H1 (cell line): ENCODE data around the gene RCE1. TPM values are rescaled to one million over a fixed set of nuclear protein-coding genes. Genes with fewer than 3 reads are reported as not detected.

Experiments used
- BRCA1 ChIP-seq: IDR thresholded peaks from 2 replicates; pipeline ENCODE4 v1.6.1; 2012; ENCODE audit warnings: low read depth, low read length, improper control_type of control experiment
- MAFK ChIP-seq: IDR thresholded peaks from 2 replicates; pipeline ENCODE4 v1.6.1; 2012; ENCODE audit warnings: low read depth, mild to moderate bottlenecking, improper control_type of control experiment, low read length
- polyA plus RNA-seq, 7 experiments: library from polyadenylated mRNA; depleted of rRNA in 3 of 7; stranded (reverse) in 5 of 7; unstranded in 2 of 7; fragments of >200 nt in 5 of 7; fragments of 200-250 nt in 2 of 7; gene quantifications; 1 replicate in 5 of 7; 2 replicates in 1 of 7; 4 replicates in 1 of 7; pipeline versions ENCODE4 v1.2.1 to v1.2.3, GENCODE V29; 2011 to 2013; ENCODE audit warnings: missing spikeins in 2 of 7, mixed read lengths in 2 of 7
- total RNA-seq: library from RNA; stranded (reverse); fragmentation: NEBNext Ultra II Directional; extraction: Animal tissue kit (Norgen Biotek cat#: 25700); gene quantifications from 2 replicates; pipeline ENCODE4 v1.2.1, GENCODE V29; 2021

Gene RCE1
- total and polyA plus RNA-seq, 2 of the 8 experiments (the other 6 are each of a cell fraction or from before 2014, with no cell fraction given): 35.8 to 84.8 TPM

DNA sequence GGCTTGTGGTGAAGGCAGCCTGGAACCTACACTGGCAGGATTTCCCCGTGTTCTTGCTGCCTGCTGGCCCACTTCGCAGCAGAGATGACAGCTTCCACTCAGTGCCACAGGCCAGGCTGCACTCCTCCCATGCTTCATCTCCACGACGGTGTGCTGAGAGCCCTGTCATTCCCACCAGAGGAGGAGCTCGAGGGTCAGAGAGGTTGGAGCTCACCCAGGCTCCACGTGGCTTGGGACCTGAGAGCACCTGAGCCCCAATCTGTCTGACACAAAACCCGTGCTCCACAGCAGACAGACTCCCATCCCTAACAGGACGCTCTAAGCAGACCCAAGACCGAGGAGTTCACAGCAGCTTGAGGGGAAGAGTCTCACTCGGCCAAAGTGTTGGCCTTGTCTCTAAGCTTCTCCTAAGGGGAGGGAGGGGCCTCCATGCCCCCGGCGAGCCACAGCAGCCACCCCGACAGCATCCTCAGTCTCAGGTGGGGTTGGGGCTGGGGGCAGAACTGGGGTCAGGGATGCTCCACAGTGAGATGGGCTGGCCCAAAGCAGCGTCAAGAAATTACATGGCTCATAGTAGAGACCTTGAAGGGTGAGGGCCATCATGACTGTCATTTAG lies 24.3 kb downstream of the RCE1 start (continued):
- TF ChIP-seq BRCA1 (no peak), MAFK (no peak)
